IPS-20b (cell line): ENCODE results near the gene UNC5A.
"Not testable (repeated sequence)": the region's sequence is repeated elsewhere in the genome, so short reads cannot be mapped to it uniquely, and the experiment has no call there.

ENCODE experiments used
- H3K27ac ChIP-seq: one replicate; pipeline ENCODE4 v1.5.1; 2013; ENCODE audit warnings: low read length
- H3K27me3 ChIP-seq: 2 replicates; pipeline ENCODE4 v1.6.1; 2013; ENCODE audit warnings: mild to moderate bottlenecking, low read length, inconsistent platforms; ENCODE audit not compliant: insufficient read depth
- H3K36me3 ChIP-seq: 2 replicates; pipeline ENCODE4 v1.6.1; 2013; ENCODE audit warnings: low read depth, mild to moderate bottlenecking, inconsistent platforms, low read length, moderate library complexity; ENCODE audit not compliant: insufficient read depth
- H3K4me1 ChIP-seq: 2 replicates; pipeline ENCODE4 v1.6.1; 2013; ENCODE audit warnings: mild to moderate bottlenecking, control low read depth, inconsistent platforms, low read length, moderate library complexity; ENCODE audit not compliant: insufficient read depth
- H3K4me3 ChIP-seq: 2 replicates; pipeline ENCODE4 v1.5.1; 2013; ENCODE audit warnings: mild to moderate bottlenecking, low read length, inconsistent platforms
- H3K9ac ChIP-seq: 2 replicates; pipeline ENCODE4 v1.6.1; 2013; ENCODE audit warnings: low read depth, mild to moderate bottlenecking, inconsistent platforms, low read length, moderate library complexity
- H3K9me3 ChIP-seq: 2 replicates; pipeline ENCODE4 v1.6.1; 2013; ENCODE audit warnings: mild to moderate bottlenecking, low read depth, low read length, inconsistent platforms; ENCODE audit not compliant: insufficient read depth

Gene UNC5A

DNA sequence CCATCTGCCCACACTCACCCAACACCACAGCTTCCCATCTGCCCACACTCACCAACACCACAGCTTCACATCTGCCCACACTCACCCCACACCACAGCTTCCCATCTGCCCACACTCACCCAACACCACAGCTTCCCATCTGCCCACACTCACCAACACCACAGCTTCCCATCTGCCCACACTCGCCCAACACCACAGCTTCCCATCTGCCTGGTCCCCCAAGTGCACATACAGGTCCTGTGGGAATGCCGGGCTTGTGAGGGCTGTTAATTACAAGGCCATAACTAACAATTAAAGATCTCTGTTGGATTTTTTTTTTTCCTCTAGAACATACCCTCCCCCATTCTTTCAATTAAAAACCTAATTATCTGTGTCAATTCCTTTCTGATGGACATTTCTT is 62.7 kb downstream of the UNC5A start:
- not testable (repeated sequence) for H3K27ac ChIP-seq, H3K9me3 ChIP-seq, H3K36me3 ChIP-seq, H3K4me1 ChIP-seq, H3K4me3 ChIP-seq, H3K9ac ChIP-seq, H3K27me3 ChIP-seq

DNA sequence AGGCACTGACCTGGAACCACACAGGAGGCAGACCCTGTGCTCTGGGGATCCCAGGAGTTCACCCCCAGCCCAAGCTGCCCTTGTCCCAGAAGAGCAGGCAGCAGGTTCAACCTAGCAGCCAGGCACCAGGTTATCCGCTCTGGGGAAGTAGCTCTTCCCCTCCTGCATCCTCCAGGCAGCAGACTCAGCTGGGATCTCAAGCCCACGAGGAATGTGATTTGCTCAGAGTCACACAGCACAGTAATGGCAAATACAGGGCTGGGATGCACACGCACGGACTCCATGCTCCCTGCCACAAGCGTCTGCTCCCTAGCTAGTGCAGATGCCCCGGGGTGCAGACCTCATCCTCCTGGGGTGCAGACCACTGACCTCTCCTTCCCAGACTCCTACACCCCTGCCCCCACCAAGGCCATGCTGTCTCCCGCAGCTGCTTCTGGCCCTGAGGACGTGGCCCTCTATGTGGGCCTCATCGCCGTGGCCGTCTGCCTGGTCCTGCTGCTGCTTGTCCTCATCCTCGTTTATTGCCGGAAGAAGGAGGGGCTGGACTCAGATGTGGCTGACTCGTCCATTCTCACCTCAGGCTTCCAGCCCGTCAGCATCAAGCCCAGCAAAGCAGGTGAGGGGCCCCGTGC is 63.3 kb downstream of the UNC5A start:
- no peaks in the 10 kb centered on the region for H3K9me3 ChIP-seq
- no peak overlapping the region for H3K4me3 ChIP-seq

DNA sequence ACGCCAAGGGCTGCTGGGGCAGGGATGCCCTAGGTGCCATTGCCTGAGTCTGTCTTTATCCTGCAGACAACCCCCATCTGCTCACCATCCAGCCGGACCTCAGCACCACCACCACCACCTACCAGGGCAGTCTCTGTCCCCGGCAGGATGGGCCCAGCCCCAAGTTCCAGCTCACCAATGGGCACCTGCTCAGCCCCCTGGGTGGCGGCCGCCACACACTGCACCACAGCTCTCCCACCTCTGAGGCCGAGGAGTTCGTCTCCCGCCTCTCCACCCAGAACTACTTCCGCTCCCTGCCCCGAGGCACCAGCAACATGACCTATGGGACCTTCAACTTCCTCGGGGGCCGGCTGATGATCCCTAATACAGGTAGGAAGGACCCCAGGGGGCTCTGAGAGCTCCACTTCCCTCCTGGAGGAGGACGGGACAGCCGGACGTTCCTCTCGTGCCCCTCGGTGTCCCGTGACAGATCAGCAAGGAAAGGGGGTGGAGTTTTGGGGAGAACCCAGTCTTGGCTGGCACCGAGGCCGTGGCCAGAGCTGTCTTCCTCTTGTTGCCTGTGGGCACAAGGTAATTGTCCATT is 63.9 kb downstream of the UNC5A start:
- H3K27me3 ChIP-seq = peaks cover 8% of the 10 kb centered on the region
- H3K36me3 ChIP-seq = no peaks in the 10 kb centered on the region
- no peak overlapping the region for H3K4me3 ChIP-seq
- H3K4me1 ChIP-seq = no peaks in the 10 kb centered on the region
- H3K27ac ChIP-seq = no peak overlapping the region
- H3K9me3 ChIP-seq = no peaks in the 10 kb centered on the region
- H3K9ac ChIP-seq = no peak overlapping the region

More for the DNA sequence above, 63.3 kb downstream of the UNC5A start:
- Histone ChIP-seq H3K27ac (no peak overlapping the region), H3K9ac (no peak overlapping the region), H3K4me1 (no peaks in the 10 kb centered on the region), H3K27me3 (peaks cover 8% of the 10 kb centered on the region), H3K36me3 (no peaks in the 10 kb centered on the region)

DNA sequence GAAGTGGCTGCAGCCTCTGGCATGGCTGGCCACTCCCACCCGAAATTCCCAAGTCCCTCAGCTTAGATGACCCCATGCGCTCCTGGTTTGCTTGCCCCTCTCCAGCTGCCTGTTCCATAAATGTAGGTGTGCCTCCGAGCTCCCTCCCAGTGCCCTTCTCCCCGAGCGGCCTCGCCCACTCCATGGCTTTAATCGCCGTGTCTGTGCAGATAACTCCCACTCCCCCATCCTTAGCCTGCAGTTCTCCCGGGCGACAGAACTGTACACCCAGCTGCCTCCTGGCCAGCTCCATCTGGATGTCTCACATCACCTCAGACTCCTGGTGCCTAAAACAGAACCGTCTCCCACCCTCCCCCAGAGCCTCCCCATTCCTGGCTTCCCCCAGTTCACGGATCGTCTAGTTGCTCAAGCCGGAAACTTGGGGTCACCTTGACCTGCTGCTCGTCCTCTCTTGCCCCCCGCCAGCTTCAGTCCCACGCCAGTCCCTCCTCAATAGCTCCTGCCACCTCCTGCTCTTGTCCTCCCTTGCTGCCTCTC is 64.7 kb downstream of the UNC5A start:
- Histone ChIP-seq H3K4me3 (no peak overlapping the region), H3K27ac (no peak overlapping the region), H3K4me1 (no peaks in the 10 kb centered on the region), H3K36me3 (no peaks in the 10 kb centered on the region), H3K27me3 (peaks cover 8% of the 10 kb centered on the region), H3K9me3 (no peaks in the 10 kb centered on the region), H3K9ac (no peak overlapping the region)

DNA sequence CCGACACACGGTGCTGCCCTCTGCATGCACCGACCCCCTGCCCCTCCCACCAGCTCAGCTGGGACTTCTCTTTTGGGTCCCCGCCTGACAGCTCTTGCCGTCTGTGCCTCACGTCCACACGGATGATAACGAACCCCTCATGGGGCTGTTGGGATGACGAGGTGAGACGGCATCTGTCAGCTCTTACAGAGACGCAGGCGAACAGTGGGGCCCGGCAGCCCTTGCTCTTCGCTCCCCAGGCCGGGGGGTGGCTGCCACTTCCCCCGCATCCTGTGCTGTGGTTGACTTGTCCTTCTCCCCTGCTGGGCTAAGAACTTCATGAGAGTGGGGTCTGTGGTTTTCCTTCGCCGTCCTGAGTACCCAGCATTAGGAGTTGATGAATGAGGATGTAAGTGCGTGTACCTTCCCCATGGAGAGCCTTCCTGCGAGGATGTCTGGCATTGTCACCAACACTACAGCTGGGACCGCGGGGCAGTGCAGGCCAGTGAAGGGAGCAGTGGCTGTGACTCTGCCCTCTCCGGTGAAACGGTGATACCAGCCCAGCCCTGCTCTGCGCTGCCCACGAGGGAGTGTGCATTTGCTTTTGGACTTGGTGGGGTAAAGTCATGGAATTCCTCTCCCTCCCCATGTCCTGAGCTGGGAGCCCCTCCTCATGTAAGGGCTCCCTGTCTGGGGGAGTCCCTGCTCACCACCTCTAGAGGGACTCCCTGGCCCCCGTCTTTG is 65.6 kb downstream of the UNC5A start:
- no peaks in the 10 kb centered on the region for H3K36me3 ChIP-seq
- H3K4me3 ChIP-seq = no peak overlapping the region
- no peaks in the 10 kb centered on the region for H3K9me3 ChIP-seq
- peaks cover 8% of the 10 kb centered on the region for H3K27me3 ChIP-seq
- no peak overlapping the region for H3K9ac ChIP-seq
- H3K27ac ChIP-seq = no peak overlapping the region
- no peaks in the 10 kb centered on the region for H3K4me1 ChIP-seq

DNA sequence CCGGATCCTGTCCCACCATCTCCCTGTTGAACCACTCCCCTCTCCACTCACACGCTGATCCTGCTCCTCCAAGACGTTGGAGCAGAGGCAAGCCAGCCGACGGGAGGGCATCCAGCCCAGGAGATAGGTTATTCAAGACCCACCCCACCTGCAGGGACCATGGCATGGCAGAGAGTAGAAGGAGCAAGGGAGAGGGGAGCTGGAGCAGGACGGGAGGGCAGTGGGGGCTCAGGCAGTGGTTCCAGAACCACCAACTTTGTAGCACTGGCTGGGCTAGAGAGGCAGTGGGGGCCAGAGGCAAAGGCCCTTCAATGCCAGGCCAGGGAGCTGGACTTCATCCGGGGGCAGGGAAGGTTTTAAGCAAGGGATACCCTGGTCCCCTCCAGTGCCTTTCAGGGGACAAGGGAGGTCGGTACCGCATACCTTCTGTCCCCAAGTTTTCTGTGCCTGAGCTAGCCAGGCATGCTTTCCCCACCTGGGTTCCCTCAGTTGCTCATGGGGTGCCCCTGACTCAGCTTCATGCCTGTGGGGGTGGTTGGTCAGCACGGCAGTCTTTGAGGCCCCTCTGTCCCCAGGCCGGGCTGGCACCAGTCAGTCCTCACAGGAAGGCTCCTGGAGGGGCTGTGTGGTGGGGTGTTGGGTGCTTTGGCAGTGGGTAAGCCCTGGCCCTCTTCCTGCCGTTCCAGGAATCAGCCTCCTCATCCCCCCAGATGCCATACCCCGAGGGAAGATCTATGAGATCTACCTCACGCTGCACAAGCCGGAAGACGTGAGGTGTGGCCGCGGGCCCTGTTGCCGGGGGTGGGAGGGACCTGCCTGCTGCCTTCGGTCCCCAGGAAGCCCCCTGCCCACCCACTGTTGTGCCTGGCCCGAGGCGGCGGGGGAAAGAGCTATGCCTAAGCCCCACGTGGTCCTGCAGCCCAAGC is 66.4 kb downstream of the UNC5A start:
- H3K4me3 ChIP-seq = no peak overlapping the region
- H3K9me3 ChIP-seq = no peaks in the 10 kb centered on the region
- H3K27me3 ChIP-seq = peaks cover 8% of the 10 kb centered on the region
- H3K36me3 ChIP-seq = no peaks in the 10 kb centered on the region
- H3K4me1 ChIP-seq = no peaks in the 10 kb centered on the region
- H3K27ac ChIP-seq = no peak overlapping the region
- H3K9ac ChIP-seq = no peak overlapping the region

DNA sequence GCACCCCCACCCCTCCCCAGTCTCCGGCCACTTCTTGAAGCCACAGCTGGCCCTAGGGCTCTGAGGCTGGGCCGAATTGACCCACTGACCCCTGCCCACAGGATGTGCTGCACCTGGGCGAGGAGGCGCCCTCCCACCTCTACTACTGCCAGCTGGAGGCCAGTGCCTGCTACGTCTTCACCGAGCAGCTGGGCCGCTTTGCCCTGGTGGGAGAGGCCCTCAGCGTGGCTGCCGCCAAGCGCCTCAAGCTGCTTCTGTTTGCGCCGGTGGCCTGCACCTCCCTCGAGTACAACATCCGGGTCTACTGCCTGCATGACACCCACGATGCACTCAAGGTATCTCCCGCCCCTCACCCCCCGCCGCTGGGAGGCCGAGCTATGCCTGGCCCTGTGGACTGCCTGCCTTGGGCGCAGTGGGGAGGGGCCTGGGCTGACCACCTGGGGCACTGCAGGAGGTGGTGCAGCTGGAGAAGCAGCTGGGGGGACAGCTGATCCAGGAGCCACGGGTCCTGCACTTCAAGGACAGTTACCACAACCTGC is 67.5 kb downstream of the UNC5A start:
- Histone ChIP-seq H3K27me3 (peaks cover 8% of the 10 kb centered on the region), H3K27ac (no peak overlapping the region), H3K36me3 (no peaks in the 10 kb centered on the region), H3K9ac (no peak overlapping the region), H3K4me3 (no peak overlapping the region), H3K4me1 (no peaks in the 10 kb centered on the region), H3K9me3 (no peaks in the 10 kb centered on the region)

DNA sequence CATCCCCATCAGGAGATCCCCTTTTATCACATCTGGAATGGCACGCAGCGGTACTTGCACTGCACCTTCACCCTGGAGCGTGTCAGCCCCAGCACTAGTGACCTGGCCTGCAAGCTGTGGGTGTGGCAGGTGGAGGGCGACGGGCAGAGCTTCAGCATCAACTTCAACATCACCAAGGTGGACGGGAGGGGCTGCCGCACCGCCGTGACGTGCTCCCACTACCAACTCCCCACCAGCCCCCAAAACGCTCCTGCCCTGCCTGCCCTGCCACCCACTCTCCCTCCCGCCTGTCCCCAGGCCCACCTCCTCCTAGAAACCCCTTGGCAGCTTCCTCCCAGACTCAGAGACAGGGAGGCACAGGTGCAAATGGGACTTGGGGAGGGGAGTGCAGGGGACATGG is 68.1 kb downstream of the UNC5A start:
- H3K36me3 ChIP-seq = no peaks in the 10 kb centered on the region
- H3K9me3 ChIP-seq = no peaks in the 10 kb centered on the region
- no peak overlapping the region for H3K27ac ChIP-seq
- H3K27me3 ChIP-seq = peaks cover 8% of the 10 kb centered on the region
- H3K4me1 ChIP-seq = no peaks in the 10 kb centered on the region
- no peak overlapping the region for H3K9ac ChIP-seq
- no peak overlapping the region for H3K4me3 ChIP-seq

DNA sequence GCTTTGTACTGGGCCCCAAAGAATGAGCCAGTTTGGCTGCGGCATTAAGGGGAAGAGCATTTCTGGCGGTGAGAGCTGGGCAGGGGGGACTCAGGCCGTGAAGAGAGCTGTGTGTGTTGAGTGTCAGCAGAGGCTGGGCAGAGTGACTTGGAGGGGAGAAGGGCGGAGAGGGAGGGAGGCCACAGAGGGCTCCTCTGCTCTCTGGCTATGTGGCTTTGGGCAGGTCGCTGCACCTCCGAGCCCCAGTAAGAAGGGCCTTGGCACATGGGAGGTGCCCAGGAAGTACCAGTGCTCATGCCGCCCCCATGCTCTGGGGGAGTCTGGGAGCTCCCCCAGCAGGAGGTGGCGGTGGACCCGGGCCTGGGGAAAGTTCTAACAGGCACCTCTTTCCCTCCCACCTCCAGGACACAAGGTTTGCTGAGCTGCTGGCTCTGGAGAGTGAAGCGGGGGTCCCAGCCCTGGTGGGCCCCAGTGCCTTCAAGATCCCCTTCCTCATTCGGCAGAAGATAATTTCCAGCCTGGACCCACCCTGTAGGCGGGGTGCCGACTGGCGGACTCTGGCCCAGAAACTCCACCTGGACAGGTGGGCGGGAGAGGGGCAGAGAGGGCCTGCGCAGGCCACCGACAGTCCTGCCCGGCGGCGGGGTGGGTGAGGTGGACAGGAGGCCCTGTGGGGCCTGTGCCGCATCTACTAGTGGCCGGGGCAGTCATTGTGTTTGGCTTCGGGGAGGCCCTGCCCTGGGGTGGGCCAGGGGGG is 68.7 kb downstream of the UNC5A start:
- Histone ChIP-seq H3K36me3 (no peaks in the 10 kb centered on the region), H3K27me3 (peaks cover 8% of the 10 kb centered on the region), H3K4me1 (no peaks in the 10 kb centered on the region)

DNA sequence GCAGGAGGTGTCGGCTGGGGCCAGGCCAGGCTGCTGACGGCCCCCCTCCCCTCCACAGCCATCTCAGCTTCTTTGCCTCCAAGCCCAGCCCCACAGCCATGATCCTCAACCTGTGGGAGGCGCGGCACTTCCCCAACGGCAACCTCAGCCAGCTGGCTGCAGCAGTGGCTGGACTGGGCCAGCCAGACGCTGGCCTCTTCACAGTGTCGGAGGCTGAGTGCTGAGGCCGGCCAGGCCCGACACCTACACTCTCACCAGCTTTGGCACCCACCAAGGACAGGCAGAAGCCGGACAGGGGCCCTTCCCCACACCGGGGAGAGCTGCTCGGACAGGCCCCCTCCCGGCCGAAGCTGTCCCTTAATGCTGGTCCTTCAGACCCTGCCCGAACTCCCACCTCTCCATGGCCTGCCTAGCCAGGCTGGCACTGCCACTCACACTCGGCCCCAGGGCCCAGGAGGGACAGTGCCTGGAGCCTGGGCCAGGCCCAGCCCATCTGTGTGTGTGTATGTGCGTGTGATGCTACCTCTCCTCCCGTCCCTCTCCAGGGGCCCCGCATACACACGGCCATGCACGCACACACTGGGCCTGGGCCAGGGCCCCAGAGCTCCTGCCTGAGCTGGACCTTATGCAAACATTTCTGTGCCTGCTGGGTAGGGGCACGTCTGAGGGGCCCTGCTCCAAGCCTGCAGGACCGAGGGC is 69.5 kb downstream of the UNC5A start:
- no peak overlapping the region for H3K27ac ChIP-seq
- no peaks in the 10 kb centered on the region for H3K9me3 ChIP-seq
- no peaks in the 10 kb centered on the region for H3K36me3 ChIP-seq
- peaks cover 8% of the 10 kb centered on the region for H3K27me3 ChIP-seq
- H3K4me3 ChIP-seq = no peak overlapping the region
- H3K9ac ChIP-seq = no peak overlapping the region
- H3K4me1 ChIP-seq = no peaks in the 10 kb centered on the region

More for the DNA sequence above, 68.7 kb downstream of the UNC5A start:
- H3K4me3 ChIP-seq = no peak overlapping the region
- no peaks in the 10 kb centered on the region for H3K9me3 ChIP-seq
- H3K27ac ChIP-seq = no peak overlapping the region
- no peak overlapping the region for H3K9ac ChIP-seq
